ENCODE measurements around the gene AFAP1L2. TPM values are rescaled to one million over a fixed set of nuclear protein-coding genes. Genes with fewer than 3 reads are reported as not detected.

AFAP1L2 gene
- total RNA-seq, 6 experiments from 2014 or later = 0.50 to 2.2 (median 1.1) TPM

DNA sequence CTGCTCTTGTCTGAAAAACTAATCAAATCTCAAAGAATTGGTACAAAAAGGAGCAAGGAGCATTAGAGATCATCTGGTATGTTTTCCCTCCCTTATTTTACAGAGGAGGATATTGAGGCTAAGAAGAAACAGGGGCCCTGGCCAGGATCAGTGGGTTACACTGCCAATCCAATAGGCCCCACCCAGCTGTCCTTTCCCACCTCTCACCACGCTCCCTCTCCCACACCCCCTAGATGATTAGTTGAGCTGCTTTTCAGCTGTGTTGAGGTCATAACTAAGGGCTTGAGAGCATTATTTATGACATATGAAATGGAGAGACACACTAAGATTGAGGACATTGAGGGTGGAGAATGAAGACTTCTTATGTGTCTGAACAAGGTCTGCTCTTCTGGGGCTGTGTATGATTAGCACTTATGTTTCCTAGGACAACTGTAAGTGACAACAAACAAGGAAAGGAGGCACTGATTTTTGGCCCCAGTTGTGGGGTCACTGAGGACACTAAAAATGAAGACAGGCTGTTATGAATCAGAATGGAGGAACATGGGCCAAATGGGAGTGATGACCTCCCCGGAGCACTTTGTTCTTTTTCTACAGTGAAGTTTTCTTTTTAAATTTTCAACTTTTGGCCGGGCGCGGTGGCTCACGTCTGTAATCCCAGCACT is 138.8 kb downstream of the AFAP1L2 start:
- no peaks in the 10 kb centered on the region for H3K9me3 ChIP-seq
- TF ChIP-seq POLR2A (IDR thresholded peaks at IDR 0.05) = no peak
- TF ChIP-seq, protein P1, sequence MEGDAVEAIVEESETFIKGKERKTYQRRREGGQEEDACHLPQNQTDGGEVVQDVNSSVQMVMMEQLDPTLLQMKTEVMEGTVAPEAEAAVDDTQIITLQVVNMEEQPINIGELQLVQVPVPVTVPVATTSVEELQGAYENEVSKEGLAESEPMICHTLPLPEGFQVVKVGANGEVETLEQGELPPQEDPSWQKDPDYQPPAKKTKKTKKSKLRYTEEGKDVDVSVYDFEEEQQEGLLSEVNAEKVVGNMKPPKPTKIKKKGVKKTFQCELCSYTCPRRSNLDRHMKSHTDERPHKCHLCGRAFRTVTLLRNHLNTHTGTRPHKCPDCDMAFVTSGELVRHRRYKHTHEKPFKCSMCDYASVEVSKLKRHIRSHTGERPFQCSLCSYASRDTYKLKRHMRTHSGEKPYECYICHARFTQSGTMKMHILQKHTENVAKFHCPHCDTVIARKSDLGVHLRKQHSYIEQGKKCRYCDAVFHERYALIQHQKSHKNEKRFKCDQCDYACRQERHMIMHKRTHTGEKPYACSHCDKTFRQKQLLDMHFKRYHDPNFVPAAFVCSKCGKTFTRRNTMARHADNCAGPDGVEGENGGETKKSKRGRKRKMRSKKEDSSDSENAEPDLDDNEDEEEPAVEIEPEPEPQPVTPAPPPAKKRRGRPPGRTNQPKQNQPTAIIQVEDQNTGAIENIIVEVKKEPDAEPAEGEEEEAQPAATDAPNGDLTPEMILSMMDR (IDR thresholded peaks at IDR 0.05) = no peak
- 73% methylated on average over 6 of the region's 6 CpGs for WGBS (ENCODE audit: insufficient coverage, low coverage, low lambda C conversion rate, missing lambda C conversion rate)
- no peak overlapping the region for H3K4me3 ChIP-seq
- ATAC-seq (no peak), DNase-seq (no peak)
- no peaks in the 10 kb centered on the region for H3K4me1 ChIP-seq
- intact Hi-C loops (cut with DNase I) = no loop called here
- no peak overlapping the region for H3K27ac ChIP-seq
- H3K36me3 ChIP-seq = no peaks in the 10 kb centered on the region
- no peaks in the 10 kb centered on the region for H3K27me3 ChIP-seq

DNA sequence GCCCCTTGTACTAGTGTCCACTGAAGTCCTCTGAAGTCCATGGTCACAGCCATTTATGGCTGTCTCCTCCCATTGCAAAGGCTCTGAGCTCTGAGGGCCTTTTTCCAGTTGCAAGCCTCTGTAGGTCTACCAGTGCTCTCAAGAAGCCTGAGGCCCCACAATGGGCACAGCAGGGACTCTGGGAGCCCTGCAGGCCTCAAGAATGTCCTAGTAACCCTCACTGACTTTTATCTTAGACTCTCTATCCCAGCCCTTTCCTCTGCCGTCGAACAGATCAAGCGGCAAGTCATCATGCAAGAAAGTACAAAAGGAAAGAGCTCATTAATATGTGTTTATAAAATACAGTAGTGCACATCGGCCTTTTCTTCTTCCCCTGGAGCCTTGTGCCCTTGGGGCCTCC is 141.8 kb downstream of the AFAP1L2 start:
- no peak overlapping the region for H3K27ac ChIP-seq
- H3K4me1 ChIP-seq = no peaks in the 10 kb centered on the region
- no peaks in the 10 kb centered on the region for H3K36me3 ChIP-seq
- H3K27me3 ChIP-seq = no peaks in the 10 kb centered on the region
- no peak overlapping the region for H3K4me3 ChIP-seq
- intact Hi-C loops (cut with DNase I) = no loop called here
- WGBS (ENCODE audit: insufficient coverage, low coverage, low lambda C conversion rate, missing lambda C conversion rate) = 79% methylated on average over 4 of the region's 4 CpGs
- DNase-seq = no peak
- no peaks in the 10 kb centered on the region for H3K9me3 ChIP-seq
- ATAC-seq = no peak
- TF ChIP-seq POLR2A (IDR thresholded peaks at IDR 0.05) = no peak
- TF ChIP-seq, protein P1 (IDR thresholded peaks at IDR 0.05) = no peak

DNA sequence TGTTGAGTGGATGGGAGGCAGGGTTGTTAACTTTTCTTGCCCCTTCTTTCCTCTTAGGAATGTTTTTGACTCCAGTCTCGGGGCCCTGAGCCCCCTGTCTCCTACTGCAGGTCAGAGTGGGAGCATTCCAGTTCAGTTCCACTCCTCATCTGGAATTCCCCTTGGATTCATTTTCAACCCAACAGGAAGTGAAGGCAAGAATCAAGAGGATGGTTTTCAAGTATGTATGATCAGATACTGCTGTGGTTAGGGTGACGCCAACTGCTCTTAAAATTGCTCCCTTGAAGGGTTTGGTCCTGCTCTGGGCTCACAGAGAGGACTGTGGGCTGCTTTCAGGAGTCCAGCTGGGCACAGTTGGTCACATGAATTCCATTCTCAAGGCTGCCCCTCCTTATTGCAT is 143.2 kb downstream of the AFAP1L2 start:
- 38% methylated on average over 1 of the region's 2 CpGs for WGBS (ENCODE audit: insufficient coverage, low coverage, low lambda C conversion rate, missing lambda C conversion rate)
- no peak for ATAC-seq
- Histone ChIP-seq H3K4me3 (no peak overlapping the region), H3K27me3 (no peaks in the 10 kb centered on the region), H3K36me3 (no peaks in the 10 kb centered on the region), H3K4me1 (no peaks in the 10 kb centered on the region), H3K9me3 (no peaks in the 10 kb centered on the region), H3K27ac (no peak overlapping the region)
- TF ChIP-seq, protein P1 (IDR thresholded peaks at IDR 0.05) = no peak
- TF ChIP-seq POLR2A (IDR thresholded peaks at IDR 0.05) = no peak
- intact Hi-C loops (cut with DNase I) = no loop called here
- no peak for DNase-seq

DNA sequence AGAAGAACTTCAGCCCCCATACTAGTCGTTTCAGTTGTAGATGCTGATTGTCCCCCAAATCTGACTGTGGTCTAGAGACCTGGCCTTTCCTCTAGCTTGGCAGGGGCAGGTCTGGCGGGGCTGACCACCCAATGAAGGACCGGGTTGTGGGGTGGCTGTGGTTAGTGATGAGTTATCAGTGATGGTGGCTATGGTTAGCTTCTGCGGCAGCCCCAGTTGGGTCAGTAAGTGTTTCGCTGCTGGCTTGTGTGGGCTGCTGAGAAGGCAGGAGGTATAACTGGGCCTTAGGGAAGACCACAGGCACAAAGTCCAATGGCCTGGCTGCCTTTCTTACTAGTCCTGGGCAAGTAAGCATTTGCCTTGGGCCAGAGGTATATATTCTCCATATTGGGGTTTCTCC is 143.9 kb downstream of the AFAP1L2 start:
- H3K27me3 ChIP-seq = no peaks in the 10 kb centered on the region
- TF ChIP-seq, protein P1 (IDR thresholded peaks at IDR 0.05) = no peak
- TF ChIP-seq POLR2A (IDR thresholded peaks at IDR 0.05) = no peak
- WGBS (ENCODE audit: insufficient coverage, low coverage, low lambda C conversion rate, missing lambda C conversion rate) = 43% methylated on average over 1 of the region's 5 CpGs
- ATAC-seq (no peak), DNase-seq (no peak)
- intact Hi-C loops (cut with DNase I) = no loop called here
- no peak overlapping the region for H3K4me3 ChIP-seq
- H3K9me3 ChIP-seq = no peaks in the 10 kb centered on the region
- H3K4me1 ChIP-seq = no peaks in the 10 kb centered on the region
- H3K36me3 ChIP-seq = no peaks in the 10 kb centered on the region
- no peak overlapping the region for H3K27ac ChIP-seq

Measured in right lobe of liver (tissue), 6 donors.